HUDEP-2 (cell line): ENCODE data around the gene ALK.

Source experiments
- DNase-seq, 76 experiments: peaks; one replicate each; lab custom pipeline; 2025; ENCODE audit not compliant: unreplicated experiment in 76 of 76; lab: John Stamatoyannopoulos, UW

ALK gene

GRCh38 chr2:29921560-29921915 is at the start of gene ALK:
TSS of gene ALK (minus strand) at chr2:29921586. CDS start at chr2:29920659, 927 bp downstream.
- peak in 51 of 76 experiments; percentile 2 to 69 (median 39) for DNase-seq

- no peak for DNase-seq
Measured at GRCh38 chr2:29966266-29966665, 44.9 kb upstream of the ALK start.

DNA sequence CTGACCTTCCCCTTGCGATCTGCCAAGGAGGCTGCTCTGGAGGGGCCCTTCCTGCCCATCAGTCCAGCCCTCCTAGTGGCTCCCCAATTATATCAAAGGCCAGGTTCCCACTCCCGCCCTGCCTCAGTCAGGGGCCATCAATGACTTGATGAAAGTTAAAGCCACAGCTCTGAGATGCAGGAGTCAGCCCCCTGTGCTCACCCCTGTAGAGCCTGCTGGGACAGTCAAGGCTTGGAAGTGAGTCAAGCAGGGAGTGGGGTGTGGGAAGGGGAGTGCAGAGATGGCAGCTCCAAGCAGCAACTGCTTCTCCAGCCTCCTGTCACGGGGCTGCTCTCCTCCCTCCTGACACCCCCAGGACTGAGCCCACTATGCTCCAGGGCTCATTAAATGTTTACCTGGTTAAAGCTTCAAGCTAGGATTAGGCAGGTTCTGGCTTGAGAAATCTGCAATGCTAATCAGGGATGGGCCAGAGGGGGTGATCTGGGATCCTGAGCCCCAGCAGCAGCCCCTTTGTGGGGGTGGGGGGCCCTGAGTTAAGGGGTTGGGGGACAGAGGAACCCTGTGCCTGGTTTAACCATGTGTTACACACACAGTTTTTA is 42.7 kb upstream of the ALK start:
- DNase-seq = no peak

GRCh38 chr2:29962922-29963321 is 41.5 kb upstream of the ALK start:
- no peak for DNase-seq

DNA sequence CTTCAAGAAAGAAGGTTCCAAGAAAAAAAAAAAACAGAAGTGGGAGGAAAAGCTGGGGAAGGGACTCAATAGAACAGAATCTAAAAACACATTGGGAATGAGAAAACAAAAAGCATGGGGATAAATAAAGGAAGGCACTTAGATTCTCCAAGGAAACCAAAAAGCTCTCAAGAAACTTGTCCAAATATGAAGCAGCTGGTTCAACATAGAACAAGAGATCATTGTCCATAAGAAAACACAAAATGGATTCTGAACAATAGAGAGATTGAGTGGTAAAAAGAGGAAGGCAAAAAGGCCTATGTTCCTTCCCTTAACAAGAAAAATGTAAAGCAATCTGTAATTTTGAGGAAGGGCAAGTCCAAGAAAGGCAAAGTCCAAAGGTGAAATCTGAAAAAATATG is 32.9 kb upstream of the ALK start:
- no peak for DNase-seq

DNA sequence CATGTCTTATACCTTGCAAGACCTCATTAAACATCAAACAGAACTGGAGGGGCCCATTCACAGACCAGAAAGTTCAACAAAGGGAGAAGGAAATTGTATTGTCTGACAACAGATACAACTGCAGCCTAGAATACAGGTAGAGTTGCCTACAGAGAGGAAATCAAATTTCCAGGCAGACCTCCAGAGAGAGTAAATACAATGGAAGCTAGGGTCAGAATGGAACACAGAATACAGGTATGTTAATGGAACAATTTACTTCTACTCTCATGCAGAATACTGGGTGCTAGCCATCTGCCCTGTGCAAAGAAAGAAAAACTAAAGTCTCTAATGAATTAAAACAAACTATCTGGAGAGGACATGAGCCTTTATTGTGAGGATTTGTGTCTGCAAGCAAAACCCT is 31.6 kb upstream of the ALK start:
- DNase-seq = no peak

- no peak for DNase-seq
Measured at GRCh38 chr2:29951576-29951975, 30.2 kb upstream of the ALK start.

DNA sequence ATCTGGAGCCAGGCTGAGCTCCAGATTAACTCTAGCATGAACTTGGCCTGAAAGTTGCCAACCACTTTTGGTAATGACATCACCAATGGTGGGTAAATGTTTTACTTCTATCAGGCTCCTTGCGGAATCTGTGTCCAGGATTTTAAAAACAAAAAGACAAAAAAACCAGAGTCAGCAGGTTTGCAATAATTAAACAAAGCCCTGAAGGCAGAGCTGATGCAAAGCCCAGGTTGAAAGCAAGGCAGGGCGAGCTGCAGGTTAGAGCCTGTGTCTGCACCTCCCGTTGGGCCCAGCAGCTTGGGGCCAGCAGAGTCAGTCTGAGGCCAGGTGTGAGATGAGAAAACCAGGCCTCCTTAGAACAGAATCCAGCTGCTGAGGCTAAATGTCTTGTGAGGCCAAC is 29.1 kb upstream of the ALK start:
- DNase-seq = no peak

- no peak for DNase-seq
Measured at GRCh38 chr2:29949042-29949441, 27.7 kb upstream of the ALK start.

DNA sequence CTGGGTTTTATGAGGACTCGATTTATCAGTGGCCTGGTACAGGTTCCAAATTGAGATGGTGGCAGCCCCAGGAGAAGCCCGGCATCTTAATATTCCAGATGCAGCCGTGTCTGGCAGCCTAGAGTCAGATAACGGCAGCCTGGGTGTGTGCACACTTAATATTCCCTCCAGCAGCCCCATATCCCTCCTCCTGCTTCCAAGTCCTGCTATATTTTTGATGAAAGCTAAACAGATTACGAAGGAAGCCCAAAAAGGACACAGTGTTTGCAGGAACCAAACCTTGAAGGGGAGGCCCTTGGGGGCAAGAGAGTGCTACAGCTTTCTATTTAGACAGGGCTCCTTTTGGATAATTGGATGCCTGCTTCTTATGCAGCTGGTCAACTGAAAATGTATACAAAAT is 25.1 kb upstream of the ALK start:
- no peak for DNase-seq

DNA sequence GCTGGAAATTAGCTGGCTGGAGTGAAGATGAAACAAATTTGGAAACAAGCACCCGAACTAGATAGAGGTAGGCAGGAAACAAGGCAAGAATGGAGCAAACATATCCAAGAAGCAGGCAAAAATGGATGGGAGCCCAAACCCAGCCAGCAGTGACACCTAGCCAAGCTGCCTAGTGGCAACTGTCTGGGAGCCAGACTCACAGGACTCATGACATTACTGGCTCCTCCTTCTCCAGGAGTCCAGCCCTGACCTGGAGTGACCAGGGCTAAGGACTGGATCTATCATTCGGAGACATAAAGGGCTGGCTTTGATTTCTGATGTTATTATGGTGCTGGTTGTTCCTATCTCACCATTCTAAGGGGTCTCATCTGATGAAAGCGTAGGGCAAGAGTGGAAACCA is 21.3 kb upstream of the ALK start:
- DNase-seq = no peak

- DNase-seq = no peak
Measured at GRCh38 chr2:29940706-29941105, 19.3 kb upstream of the ALK start.

GRCh38 chr2:29936020-29936419 is 14.6 kb upstream of the ALK start:
- no peak for DNase-seq

DNA sequence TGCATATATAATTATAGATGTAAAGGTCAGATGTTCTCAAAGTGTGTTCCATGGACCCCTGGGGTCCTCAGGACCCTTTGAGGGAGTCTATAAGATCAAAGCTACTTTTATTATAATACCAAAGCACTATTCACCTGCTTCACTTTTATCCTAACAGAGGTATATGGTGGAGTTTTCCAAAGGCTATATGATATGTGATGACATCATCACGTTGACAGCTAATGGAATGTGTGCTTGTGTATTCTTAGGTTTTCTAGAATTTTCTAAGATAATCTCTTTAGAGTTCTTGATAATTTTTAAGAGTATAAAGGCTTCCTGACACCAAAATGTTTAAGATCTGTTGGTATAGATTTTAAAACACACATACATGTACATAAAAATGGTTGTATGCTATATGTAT is 10.4 kb upstream of the ALK start:
- no peak for DNase-seq

DNA sequence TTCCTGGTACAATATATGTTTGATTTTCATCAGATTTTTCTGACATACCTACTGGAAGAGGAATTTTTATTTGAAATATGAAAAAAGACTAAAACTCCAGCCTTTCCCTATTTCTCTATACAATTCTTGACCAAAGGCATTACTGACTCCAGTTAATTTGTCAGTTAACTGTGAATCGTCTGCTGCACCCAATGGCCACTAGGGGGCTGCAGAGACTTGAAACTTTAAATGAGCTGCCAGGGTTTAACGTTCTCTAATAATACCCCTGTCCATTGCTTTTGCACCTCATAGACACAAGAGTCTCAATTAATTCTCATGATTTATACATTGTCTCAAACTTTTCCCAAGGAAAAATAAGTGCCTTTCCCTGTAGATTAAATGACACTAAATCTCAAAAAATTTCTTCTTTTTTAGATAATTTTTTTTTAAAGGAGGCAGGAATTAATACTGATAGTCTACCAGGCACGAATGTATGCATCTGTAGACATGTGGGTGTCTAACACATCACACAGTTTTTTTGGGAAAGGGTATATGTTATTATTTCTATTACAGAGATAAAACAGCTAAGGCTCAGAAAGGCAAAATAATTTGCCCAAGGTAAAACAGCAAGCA is 1.8 kb upstream of the ALK start:
- DNase-seq = peak in 44 of 76 experiments; percentile 2 to 56 (median 20)

- DNase-seq = no peak
Measured at GRCh38 chr2:29922605-29923004, 1.2 kb upstream of the ALK start.

GRCh38 chr2:29920631-29921559 is 491 bp downstream of the ALK start:
- no peak for DNase-seq

DNA sequence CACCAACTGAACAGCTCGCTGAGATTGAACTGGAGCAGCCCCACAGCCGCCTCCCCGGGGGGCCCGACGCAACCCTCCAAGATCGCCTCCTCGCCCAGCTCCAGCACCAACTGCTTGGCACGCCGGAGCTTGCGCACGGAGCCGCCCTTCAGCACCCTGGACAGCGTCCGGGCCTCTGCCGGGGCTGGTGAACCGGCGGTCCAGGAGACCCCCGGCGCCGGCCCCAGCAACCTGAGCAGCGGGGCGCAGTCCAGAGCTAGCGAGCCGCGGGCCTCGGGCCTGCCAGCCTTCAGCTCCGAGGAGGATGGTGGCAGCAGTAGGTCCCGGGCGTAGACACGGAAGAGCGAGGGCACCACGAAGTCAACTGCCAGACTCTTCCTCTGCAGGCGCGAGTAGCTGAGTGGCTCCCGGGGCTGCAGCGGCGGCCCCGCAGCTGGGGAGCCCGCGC is 1.2 kb downstream of the ALK start:
- peak in 34 of 76 experiments; percentile 1 to 63 (median 16) for DNase-seq

DNA sequence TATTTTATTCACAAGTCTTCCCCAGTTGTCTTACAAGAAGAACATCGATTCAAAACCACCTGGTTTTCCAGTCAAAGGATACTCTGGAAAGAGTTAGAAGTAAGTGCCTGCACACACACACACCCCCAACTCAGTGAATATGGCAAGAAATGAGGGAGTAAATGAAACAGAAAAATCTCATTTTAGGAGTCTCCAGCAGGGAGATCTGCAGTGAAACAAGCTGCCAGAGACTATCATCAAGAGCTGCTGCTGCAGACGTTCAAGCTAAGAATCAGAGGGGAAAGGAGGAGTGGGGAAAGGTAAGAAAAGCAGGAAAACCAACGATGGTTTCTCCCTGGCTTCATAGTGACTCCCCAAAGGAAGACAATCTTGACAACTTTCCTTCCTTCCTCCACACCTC is 2.4 kb downstream of the ALK start:
- DNase-seq = no peak

GRCh38 chr2:29917781-29918180 is 3.6 kb downstream of the ALK start:
- DNase-seq = no peak

DNA sequence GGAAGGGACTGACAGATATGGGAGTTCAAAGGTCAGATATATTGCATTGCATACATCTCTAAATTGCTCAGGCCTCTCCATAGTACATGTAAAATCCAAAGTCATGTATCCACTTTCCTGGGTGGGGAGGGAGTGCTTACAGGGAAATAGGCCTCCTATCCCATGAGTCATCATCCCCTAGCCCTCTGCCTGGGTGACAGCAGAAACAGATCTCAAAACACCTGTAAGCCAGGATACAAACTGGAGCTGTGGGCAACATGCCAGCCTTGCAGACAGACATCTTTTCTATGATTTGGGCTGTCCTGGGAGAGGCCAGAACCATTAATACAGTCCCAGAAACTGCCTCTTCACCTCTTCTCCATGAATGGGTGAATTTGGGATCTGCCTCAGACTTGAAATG is 4.8 kb downstream of the ALK start:
- no peak for DNase-seq

DNA sequence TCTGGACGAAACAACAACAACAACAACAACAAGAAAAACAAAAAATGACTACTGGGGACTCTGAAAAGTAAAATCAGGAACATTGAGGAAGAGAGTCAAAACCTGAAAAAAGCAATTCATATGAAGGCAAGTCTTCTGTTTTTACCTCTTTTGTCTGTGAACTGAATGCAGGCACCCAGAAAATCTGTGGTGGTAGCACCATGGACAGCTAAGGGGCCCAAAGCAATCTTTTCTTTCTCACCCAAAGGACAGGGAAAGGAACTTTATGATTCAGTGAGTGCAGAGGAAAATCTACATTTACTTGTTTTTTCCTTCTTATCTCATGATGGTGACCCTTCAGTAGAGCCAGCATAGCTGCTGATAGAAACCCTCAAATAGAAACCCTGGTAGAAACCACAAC is 10.4 kb downstream of the ALK start:
- no peak for DNase-seq
